GM19455 (cell line): Measurements from ENCODE around the gene ABCA1.
"Not testable (repeated sequence)": the region's sequence is repeated elsewhere in the genome, so short reads cannot be mapped to it uniquely, and the experiment has no call there.

ENCODE experiments used
- ATAC-seq: cut with Tn5 transposase; IDR thresholded peaks from one replicate; pipeline ENCODE4 v1.9.1; 2021; ENCODE audit not compliant: unreplicated experiment

ABCA1 gene

GRCh38 chr9:104875320-104875719 lies 52.6 kb downstream of the ABCA1 start:
- no peak for ATAC-seq

DNA sequence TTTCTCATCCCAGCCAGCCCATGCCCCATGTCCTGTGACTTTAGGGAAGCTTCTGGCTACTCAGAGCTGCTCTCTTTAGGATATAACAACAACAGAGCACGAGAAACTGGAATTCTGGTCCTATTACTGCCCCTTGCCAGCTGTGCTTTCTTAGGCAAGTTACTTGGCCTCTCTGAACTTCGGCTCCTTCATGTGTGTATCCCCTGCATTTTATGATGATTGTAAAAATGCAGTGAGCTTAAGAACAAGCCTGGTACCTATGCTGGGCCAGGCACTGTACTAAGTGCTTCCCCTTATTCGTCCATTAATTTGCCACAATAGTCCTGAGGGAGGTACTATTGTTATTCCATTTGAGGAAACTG lies 54.5 kb downstream of the ABCA1 start:
- no peak for ATAC-seq

GRCh38 chr9:104872656-104873488 lies 55.1 kb downstream of the ABCA1 start:
- ATAC-seq: no peak

- no peak for ATAC-seq
Observed at GRCh38 chr9:104871961-104872527, 55.9 kb downstream of the ABCA1 start.

GRCh38 chr9:104869811-104870210 lies 58.1 kb downstream of the ABCA1 start:
- ATAC-seq: no peak

GRCh38 chr9:104868687-104869404 lies 59.1 kb downstream of the ABCA1 start:
- peak; percentile 86 for ATAC-seq

DNA sequence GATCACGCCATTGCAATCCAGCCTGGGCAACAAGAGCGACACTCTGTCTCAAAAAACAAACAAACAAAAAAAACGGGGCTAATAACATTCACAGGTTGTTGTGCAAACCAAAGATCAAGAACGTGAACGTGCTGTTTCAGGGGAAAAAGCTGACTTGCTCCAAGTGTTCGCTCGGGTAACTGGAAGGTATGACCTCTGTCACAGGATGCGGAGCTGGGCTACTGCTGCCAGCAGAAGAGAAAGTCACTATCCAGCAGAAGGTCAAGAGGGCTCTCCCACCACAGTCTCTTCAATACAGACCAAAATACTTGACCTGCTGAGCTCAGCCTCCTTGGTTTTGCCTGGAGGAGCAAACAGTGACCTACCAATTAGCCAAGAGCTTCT lies 59.7 kb downstream of the ABCA1 start:
- ATAC-seq: no peak

GRCh38 chr9:104866191-104866590 lies 61.8 kb downstream of the ABCA1 start:
- no peak for ATAC-seq

- no peak for ATAC-seq
Observed at GRCh38 chr9:104864675-104865104, 63.3 kb downstream of the ABCA1 start.

- peak; percentile 81 for ATAC-seq
Observed at GRCh38 chr9:104863180-104863883, 64.6 kb downstream of the ABCA1 start.

GRCh38 chr9:104861397-104861796 lies 66.6 kb downstream of the ABCA1 start:
- no peak for ATAC-seq

GRCh38 chr9:104860263-104860662 lies 67.7 kb downstream of the ABCA1 start:
- ATAC-seq: no peak

DNA sequence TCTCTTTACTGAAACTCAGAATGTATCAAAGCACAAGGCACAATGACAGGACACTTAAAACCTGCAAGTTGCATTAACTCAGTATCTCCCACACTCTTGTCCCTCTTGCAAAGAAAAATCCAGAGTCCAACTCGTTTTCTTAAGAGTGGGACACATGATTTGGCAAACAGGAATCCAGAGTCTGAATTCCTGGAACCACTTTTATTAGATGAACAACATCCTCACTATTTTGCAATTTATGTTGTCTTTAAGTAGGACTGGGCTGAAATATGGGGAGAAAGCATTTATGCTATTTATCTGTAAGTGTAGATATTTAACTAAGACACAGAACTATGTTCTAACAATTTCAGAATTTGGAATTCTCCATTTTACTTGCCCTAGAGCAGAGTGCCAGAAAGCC lies 69.1 kb downstream of the ABCA1 start:
- ATAC-seq: no peak

GRCh38 chr9:104858271-104858670 lies 69.7 kb downstream of the ABCA1 start:
- ATAC-seq: no peak

DNA sequence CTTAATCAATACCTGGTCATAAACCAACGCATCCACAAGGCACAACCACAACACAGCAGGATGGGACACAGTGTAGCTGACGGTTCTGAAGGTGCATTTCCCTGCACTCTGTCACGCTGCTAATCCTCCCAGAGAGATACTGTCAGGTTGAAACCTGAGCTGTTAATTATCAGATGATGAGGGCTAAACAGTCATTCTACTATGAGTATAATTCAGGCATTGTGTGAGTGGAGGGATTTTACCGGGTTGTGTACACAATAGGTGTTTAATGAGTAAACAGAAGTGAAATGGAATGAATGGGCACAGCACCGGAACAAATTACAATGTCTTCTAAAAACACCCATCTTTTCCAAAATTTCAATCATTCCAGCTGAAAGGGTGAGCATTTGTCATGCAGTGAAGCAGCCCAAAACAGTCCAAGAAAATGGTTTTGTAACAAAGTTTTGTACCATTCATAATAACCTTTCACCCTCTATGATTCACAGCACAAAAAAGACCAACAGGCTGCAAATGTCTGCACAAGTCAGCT lies 71.5 kb downstream of the ABCA1 start:
- no peak for ATAC-seq

DNA sequence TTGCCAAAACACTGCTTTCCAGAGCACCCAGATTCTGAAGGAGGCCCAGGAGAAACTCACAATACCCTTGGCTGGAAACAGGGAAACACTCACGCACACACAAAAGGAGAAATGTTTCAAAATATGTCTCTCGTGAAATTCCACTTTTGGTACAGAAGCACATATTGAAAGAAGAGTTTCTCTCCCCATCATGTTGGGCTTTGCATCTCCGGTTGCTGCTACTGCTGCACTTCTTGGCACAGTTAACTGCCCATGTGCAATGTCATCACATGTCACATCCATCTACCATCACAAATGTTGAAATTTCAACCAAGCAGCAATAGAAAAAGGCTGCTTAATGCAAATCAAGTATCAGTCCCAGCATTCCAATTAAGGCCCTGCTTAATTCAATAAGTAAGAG lies 72.1 kb downstream of the ABCA1 start:
- ATAC-seq: no peak

DNA sequence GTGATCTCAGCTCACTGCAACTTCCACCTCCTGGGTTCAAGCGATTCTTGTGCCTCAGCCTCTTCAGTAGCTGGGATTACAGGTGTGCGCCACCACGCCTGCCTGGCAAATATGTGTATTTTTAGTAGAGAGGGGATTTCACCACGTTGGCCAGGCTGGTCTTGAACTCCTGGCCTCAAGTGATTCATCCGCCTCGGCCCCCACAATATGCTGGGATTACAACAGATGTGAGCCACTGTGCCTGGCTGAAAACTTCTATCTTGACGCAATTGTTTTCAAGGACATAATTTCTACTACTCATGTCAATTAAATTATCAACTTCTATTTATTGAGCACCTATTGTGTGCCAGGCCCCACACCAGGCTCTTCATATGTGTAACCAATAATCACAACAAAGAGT lies 72.7 kb downstream of the ABCA1 start:
- not testable (repeated sequence) for ATAC-seq

DNA sequence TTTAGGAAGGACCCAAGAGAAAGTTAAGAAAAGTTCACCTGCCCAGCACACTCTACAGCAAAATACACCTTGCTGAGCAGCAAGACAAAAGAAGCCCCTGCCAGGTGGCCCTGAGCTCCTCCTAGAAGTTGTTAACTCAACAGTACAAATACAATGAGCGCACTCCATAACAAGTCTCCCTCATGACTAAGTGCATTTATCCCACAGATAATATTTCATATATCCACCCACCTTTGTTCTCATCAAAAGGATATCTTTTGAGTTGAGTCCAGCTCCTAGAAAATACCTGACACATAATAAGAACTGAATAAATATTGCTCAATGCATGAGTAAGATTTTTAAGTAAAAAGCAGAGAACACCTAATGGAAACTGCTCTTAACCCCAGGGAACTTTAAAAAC lies 73.3 kb downstream of the ABCA1 start:
- no peak for ATAC-seq

GRCh38 chr9:104853683-104854082 lies 74.3 kb downstream of the ABCA1 start:
- no peak for ATAC-seq

- ATAC-seq: no peak
Observed at GRCh38 chr9:104853159-104853558, 74.8 kb downstream of the ABCA1 start.

DNA sequence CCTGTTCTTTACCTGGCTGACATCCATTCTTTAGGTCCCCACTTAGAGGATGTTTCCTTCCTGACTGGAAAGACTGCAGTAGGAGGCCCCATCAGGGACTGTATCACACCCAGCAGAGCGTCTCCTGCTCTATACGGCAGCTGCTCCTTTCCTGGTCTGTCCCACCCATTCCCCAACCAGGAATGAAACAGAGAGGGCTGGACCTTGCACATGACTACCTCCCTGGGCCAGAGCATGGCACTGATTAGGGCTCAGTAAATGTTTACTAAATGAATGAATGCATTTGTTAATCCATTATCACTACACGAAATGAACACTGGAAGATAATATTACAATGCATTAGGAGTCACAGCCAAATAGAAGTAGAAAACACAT lies 76.4 kb downstream of the ABCA1 start:
- ATAC-seq: no peak
